ENCODE results near the gene C6orf120. TPM values are rescaled to one million over a fixed set of nuclear protein-coding genes. Genes with fewer than 3 reads are reported as not detected.
A peak's percentile ranks its signal among the peaks of the same experiment; 100 is the strongest.

C6orf120 gene
- total RNA-seq, 1 donor from 2014 or later: 45.9 TPM

- DNase-seq (ENCODE audit: low read depth): peak; percentile 75
These were observed 23.5 kb downstream of the C6orf120 start for GRCh38 chr6:169725125-169726048.

- DNase-seq (ENCODE audit: low read depth): no peak
These were observed 24.1 kb downstream of the C6orf120 start for GRCh38 chr6:169726049-169726400.

- DNase-seq (ENCODE audit: low read depth): no peak
These were observed 25.0 kb downstream of the C6orf120 start for GRCh38 chr6:169726963-169727362.

GRCh38 chr6:169729961-169730360 is 28.0 kb downstream of the C6orf120 start:
- DNase-seq (ENCODE audit: low read depth): no peak

GRCh38 chr6:169738204-169738975 is 36.5 kb downstream of the C6orf120 start:
- no peak for DNase-seq (ENCODE audit: low read depth)

- peak; percentile 4 for DNase-seq (ENCODE audit: low read depth)
These were observed 37.1 kb downstream of the C6orf120 start for GRCh38 chr6:169738976-169739529.

- no peak for DNase-seq (ENCODE audit: low read depth)
These were observed 39.4 kb downstream of the C6orf120 start for GRCh38 chr6:169741344-169741743.

- DNase-seq (ENCODE audit: low read depth): no peak
These were observed 43.5 kb downstream of the C6orf120 start for GRCh38 chr6:169745405-169745804.

- DNase-seq (ENCODE audit: low read depth): peak; percentile 93
These were observed 44.6 kb downstream of the C6orf120 start for GRCh38 chr6:169746556-169746955.

GRCh38 chr6:169751242-169752073 is 49.5 kb downstream of the C6orf120 start, which contains the start of the genes DYNLT2 and ERMARD:
Gene DYNLT2 (minus strand): TSS chr6:169751572. CDS start chr6:169751458, 114 bp downstream.
Gene ERMARD (plus strand): TSS chr6:169751622. CDS start chr6:169751658, 36 bp downstream.
- peak; percentile 81 for DNase-seq (ENCODE audit: low read depth)

- DNase-seq (ENCODE audit: low read depth): peak; percentile 4
These were observed 50.2 kb downstream of the C6orf120 start for GRCh38 chr6:169752074-169752623.

Other genes starting within 250 kb of the C6orf120 start
- 7.1 and 27.5 TPM in 2 replicates for gene WDR27, start 97 bp upstream of the C6orf120 start, total RNA-seq
- gene PHF10, start 22.4 kb downstream of the C6orf120 start, total RNA-seq: 28.3 and 48.9 TPM in 2 replicates
- gene DYNLT2, start 49.4 kb downstream of the C6orf120 start, total RNA-seq: 0.35 and 0.75 TPM in 2 replicates
- gene ERMARD, start 49.5 kb downstream of the C6orf120 start, total RNA-seq: 16.7 and 20.1 TPM in 2 replicates